Stimulated activated CD8-positive, alpha-beta memory T cell treated with anti-CD3 and anti-CD28 coated beads, Interleukin-12 subunit alpha, Interleukin-12 subunit beta, amount 100 ng/mL, for 24 hours (primary cell): Measurements from ENCODE around the gene SMC1B.
"Not testable (repeated sequence)": the region's sequence is repeated elsewhere in the genome, so short reads cannot be mapped to it uniquely, and the experiment has no call there.

Experiments used
- DNase-seq: peaks from one replicate; pipeline ENCODE4 v3.0.0-alpha.2; 2020; ENCODE audit errors: extremely low read depth

SMC1B gene

GRCh38 chr22:45445031-45445710 lies 31.8 kb upstream of the SMC1B start:
- DNase-seq, result no peak

DNA sequence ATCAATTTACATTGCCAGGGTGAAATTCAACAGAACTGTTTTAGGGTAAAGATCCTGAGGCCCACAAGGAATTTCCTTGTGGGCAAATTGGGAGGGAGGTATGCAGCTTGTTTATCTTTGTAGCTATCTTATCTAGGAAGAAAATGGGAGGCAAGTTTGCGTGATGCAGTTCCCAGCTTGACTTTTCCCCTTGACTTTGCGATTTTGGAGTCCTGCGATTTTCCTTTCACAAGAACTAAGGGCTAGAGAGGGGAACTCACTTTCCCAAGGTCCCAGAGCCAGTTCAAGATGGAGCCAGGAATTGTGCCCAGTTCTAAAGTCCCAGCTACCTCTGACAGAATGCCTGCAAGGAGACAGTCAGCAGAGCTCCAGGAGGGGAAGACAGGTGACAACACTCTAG lies 30.8 kb upstream of the SMC1B start:
- no peak for DNase-seq

- DNase-seq, result no peak
These were observed 28.7 kb upstream of the SMC1B start for GRCh38 chr22:45442116-45442515.

- no peak for DNase-seq
These were observed 27.7 kb upstream of the SMC1B start for GRCh38 chr22:45441138-45441537.

- not testable (repeated sequence) for DNase-seq
These were observed 27.3 kb upstream of the SMC1B start for GRCh38 chr22:45440688-45441087.

DNA sequence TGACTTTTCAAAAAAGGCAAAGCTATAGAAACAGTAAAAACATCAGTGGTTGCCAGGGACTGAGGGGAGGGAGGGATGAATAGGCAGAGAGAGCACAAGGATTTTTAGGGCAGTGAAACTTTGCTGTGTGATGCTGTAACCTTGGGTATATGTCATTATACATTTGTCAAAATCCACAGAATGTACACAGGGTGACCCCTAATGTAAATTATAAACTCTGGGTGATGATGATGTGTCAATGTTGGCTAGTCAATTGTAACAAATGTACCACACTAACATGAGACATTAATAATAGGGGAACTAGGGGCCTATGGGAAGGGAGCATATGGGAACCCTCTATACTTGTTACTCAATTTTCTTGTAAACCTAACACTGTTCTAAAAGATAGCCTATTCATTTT lies 24.9 kb upstream of the SMC1B start:
- DNase-seq, result no peak

GRCh38 chr22:45436871-45437517 lies 23.6 kb upstream of the SMC1B start:
- DNase-seq, result not testable (repeated sequence)

DNA sequence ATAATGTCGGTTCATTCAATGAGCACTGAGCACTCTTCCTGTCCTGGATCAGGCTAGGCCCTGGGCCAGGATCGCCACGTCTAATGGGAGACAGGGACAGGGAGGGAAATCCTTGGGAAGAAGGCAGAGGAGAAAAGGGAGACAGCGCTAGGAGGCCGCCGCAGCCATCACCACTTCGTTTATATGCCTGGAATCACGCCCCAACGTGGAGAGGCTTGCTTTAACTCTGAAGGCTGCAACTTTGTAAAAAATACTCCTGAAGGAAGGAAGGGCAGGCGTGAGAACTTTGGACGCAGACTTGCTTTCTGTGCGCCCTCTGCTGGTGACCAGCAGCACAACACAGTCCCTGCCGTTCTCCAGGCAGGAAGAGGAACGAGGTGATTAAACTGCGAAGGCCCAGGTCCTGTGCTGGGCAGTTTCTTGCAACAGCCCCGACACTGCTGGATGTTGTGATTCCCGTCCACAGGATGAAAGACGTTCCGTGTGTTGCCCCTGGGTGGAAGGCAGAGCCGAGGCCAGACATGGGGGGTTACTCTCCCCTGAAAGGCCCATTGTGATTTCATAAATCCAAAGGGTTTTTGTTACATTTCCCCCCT lies 22.2 kb upstream of the SMC1B start:
- peak; percentile 38 for DNase-seq

- DNase-seq, result no peak
These were observed 21.6 kb upstream of the SMC1B start for GRCh38 chr22:45434981-45435380.

DNA sequence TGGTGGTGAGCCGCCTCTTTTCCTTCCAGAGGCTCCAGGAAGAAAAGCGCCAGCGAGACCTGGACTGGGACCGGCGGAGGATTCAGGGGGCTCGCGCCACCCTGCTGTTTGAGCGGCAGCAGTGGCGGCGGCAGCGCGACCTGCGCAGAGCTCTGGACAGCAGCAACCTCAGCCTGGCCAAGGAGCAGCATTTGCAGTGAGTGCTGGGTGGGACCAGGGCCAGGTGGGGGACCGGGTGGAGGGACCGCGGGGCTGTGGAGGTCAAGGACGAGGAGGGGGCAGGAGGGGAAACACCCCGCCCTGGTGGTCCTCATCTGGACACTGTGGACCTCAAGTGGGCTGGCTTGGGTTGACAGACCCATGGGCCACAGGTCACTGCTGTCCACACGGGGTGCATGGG lies 17.5 kb upstream of the SMC1B start:
- DNase-seq, result no peak

GRCh38 chr22:45429981-45430775 lies 16.8 kb upstream of the SMC1B start:
- DNase-seq, result no peak

GRCh38 chr22:45429424-45429823 lies 16.0 kb upstream of the SMC1B start:
- DNase-seq, result no peak

- DNase-seq, result no peak
These were observed 15.3 kb upstream of the SMC1B start for GRCh38 chr22:45428391-45429385.

- no peak for DNase-seq
These were observed 13.7 kb upstream of the SMC1B start for GRCh38 chr22:45427114-45427513.

DNA sequence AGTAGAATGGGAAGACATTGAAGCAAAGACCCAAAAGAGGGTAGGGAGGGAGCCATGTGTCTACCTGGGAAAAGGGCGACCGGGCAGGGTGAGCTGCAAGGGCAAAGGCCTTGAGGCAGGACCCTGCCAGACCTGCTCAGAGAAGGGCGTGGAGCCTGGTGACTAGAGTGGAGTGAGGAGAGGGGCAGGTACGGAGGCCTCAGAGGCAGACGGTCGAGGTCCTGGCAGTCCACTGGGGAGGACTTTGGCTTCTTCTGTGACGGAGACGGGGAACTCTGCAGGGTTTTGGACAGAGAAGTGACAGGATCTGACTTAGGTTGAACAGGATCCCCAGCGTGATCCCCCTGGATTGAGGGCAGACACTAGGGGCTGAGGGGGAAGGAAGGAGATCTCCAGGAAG lies 13.0 kb upstream of the SMC1B start:
- DNase-seq, result no peak

DNA sequence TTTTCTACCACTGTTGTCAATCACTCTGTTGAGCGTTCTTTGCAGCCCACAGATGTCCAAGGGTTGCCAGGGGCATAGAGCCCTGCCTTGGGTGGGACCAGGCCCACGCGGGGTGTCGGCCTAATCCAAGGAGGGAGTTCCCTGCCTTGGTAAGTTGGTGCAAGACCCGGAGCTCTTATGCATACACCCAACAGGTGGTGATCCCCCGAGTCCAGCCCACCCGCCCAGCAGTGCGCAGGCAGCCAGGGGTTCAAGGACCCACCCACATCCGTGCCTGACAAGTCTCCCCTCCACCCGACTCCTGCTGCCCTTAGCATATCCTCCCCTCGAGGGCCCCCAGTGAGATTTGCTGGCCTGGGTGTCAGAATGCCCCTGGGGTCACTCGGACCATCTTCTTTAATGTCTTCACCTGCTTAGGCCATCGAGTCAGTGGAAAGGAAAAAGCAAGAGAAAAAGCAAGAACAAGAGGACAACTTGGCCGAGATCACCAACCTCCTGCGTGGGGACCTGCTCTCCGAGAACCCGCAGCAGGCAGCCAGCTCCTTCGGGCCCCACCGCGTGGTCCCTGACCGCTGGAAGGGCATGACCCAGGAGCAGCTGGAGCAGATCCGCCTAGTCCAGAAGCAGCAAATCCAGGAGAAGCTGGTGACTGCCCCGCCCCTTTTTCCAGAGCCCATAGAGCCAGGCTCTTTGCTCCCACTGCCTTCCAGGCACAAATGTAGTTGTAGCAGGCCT lies 12.3 kb upstream of the SMC1B start:
- DNase-seq, result no peak

GRCh38 chr22:45425101-45425500 lies 11.7 kb upstream of the SMC1B start:
- no peak for DNase-seq

- no peak for DNase-seq
These were observed 10.9 kb upstream of the SMC1B start for GRCh38 chr22:45424241-45424731.

GRCh38 chr22:45423524-45423923 lies 10.1 kb upstream of the SMC1B start:
- no peak for DNase-seq

- DNase-seq, result no peak
These were observed 9.0 kb upstream of the SMC1B start for GRCh38 chr22:45422237-45422983.
